ENCODE results near the gene VSX1.

The VSX1 gene

GRCh38 chr20:25052255-25053194 lies 29.4 kb downstream of the VSX1 start:
- DNase-seq, result no peak

GRCh38 chr20:25051386-25052155 lies 30.4 kb downstream of the VSX1 start:
- DNase-seq, result no peak

- DNase-seq, result no peak
Measured at GRCh38 chr20:25050501-25051350, 31.2 kb downstream of the VSX1 start.

GRCh38 chr20:25050082-25050481 lies 31.9 kb downstream of the VSX1 start:
- no peak for DNase-seq

- DNase-seq, result no peak
Measured at GRCh38 chr20:25049261-25050060, 32.5 kb downstream of the VSX1 start.

- no peak for DNase-seq
Measured at GRCh38 chr20:25048519-25048952, 33.4 kb downstream of the VSX1 start.

- no peak for DNase-seq
Measured at GRCh38 chr20:25047766-25048165, 34.2 kb downstream of the VSX1 start.

- DNase-seq, result no peak
Measured at GRCh38 chr20:25046736-25047666, 34.9 kb downstream of the VSX1 start.

GRCh38 chr20:25046181-25046641 lies 35.7 kb downstream of the VSX1 start:
- no peak for DNase-seq

GRCh38 chr20:25045343-25045712 lies 36.6 kb downstream of the VSX1 start:
- no peak for DNase-seq

- no peak for DNase-seq
Measured at GRCh38 chr20:25044660-25045342, 37.1 kb downstream of the VSX1 start.

- no peak for DNase-seq
Measured at GRCh38 chr20:25044261-25044560, 37.7 kb downstream of the VSX1 start.

GRCh38 chr20:25043499-25044260 lies 38.3 kb downstream of the VSX1 start:
- DNase-seq, result no peak

GRCh38 chr20:25042531-25043498 lies 39.1 kb downstream of the VSX1 start:
- no peak for DNase-seq

GRCh38 chr20:25041813-25042530 lies 40.0 kb downstream of the VSX1 start:
- no peak for DNase-seq

GRCh38 chr20:25040438-25040831 lies 41.5 kb downstream of the VSX1 start:
- DNase-seq, result no peak

- DNase-seq, result no peak
Measured at GRCh38 chr20:25039697-25040437, 42.1 kb downstream of the VSX1 start.
